Diencephalon (tissue), 1 donor: ENCODE results near the gene OR4K15. TPM values are rescaled to one million over a fixed set of nuclear protein-coding genes. Genes with fewer than 3 reads are reported as not detected.

Experiments
- total RNA-seq: library from RNA; depleted of rRNA; stranded (reverse); fragments of >200 nt; gene quantifications from one replicate; pipeline ENCODE4 v1.2.3, GENCODE V29; 2014

OR4K15 gene, protein sequence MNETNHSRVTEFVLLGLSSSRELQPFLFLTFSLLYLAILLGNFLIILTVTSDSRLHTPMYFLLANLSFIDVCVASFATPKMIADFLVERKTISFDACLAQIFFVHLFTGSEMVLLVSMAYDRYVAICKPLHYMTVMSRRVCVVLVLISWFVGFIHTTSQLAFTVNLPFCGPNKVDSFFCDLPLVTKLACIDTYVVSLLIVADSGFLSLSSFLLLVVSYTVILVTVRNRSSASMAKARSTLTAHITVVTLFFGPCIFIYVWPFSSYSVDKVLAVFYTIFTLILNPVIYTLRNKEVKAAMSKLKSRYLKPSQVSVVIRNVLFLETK
- total RNA-seq, result not detected

GRCh38 chr14:19975291-19975690 is at the start of gene OR4K15:
OR4K15 (plus strand) TSS chr14:19975591; CDS start chr14:19975591, 0 bp downstream.

GRCh38 chr14:19930617-19931016 is 44.8 kb upstream of the OR4K15 start, which contains the start of gene OR4K1:
OR4K1 (plus strand) TSS chr14:19930917; CDS start chr14:19935667, 4,750 bp downstream.

DNA sequence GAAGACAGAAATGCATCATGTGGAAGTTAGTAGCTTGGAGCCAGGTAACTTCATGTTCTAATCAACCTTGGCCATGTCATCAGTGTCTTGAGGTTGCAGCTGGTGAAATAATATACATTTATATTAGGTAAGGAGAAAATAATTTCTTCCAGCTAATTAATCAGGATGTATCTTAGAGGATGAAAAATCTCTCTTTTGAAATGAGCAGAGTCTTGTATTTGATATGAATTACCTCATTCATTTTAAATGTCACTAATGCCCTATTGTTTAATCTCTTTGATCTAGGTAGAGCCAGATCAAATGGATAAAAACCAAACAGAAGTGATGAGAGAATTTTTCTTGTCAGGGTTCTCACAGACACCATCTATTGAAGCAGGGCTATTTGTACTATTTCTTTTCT is 26.5 kb downstream of the OR4K15 start, which contains the start of gene OR4Q2:
Gene OR4Q2 (plus strand): TSS at position 301 of the 400 bp plus-strand sequence.

DNA sequence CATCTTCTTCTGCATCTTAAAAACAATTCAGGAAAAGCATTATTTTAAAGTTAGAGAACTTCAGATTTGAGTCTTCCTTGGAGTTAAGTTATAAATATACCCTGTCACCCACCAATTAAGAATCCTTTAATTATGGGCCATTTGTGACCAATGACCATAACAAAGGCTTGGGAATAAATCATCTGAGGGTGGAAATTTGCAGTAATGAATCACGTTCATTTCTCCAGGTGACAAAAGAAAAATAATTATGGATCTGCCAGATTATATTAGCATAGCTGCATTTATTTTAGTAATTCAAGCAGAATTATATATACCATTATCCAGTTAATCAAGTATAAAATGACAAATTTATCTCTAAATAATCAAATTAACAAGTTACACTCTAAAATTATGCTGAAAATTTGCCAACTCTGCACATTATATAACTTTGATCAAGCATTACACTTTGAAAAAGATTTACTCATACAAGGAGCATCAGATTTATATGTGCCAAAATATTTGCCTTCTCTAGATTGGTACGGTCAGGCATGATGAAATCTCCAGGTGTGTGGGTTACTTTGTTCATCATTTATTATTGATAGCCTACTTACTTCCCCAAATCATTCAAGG is 44.0 kb downstream of the OR4K15 start, which contains the start of gene OR4K14:
Gene OR4K14 (minus strand): TSS at position 51 of the 609 bp plus-strand sequence. CDS start 4,114 bp downstream, outside the sequence.

Other genes starting within 250 kb of the OR4K15 start
- gene OR4Q3, start 232.0 kb upstream of the OR4K15 start, total RNA-seq, result not detected
- not detected for gene OR4M1, start 202.1 kb upstream of the OR4K15 start, total RNA-seq
- gene OR4N2, start 171.8 kb upstream of the OR4K15 start, total RNA-seq, result not detected
- gene OR4K2, start 100.4 kb upstream of the OR4K15 start, total RNA-seq, result not detected
- not detected for gene OR4K5, start 55.0 kb upstream of the OR4K15 start, total RNA-seq
- not detected for gene OR4K1, start 44.7 kb upstream of the OR4K15 start, total RNA-seq
- not detected for gene OR4Q2, start 26.6 kb downstream of the OR4K15 start, total RNA-seq
- gene OR4K14, start 43.7 kb downstream of the OR4K15 start, total RNA-seq, result not detected
- gene OR4K13, start 60.4 kb downstream of the OR4K15 start, total RNA-seq, result not detected
- gene OR4L1, start 84.5 kb downstream of the OR4K15 start, total RNA-seq, result not detected
- gene OR4K17, start 135.1 kb downstream of the OR4K15 start, total RNA-seq, result not detected
- gene OR4N5, start 163.2 kb downstream of the OR4K15 start, total RNA-seq, result not detected
- gene OR11G2, start 215.3 kb downstream of the OR4K15 start, total RNA-seq, result not detected
- not detected for gene OR11H6, start 248.1 kb downstream of the OR4K15 start, total RNA-seq